Lung microvascular endothelial cell (primary cell): ENCODE measurements around the gene MDH1. TPM values are rescaled to one million over a fixed set of nuclear protein-coding genes. Genes with fewer than 3 reads are reported as not detected.
"Not testable (repeated sequence)": the region's sequence is repeated elsewhere in the genome, so short reads cannot be mapped to it uniquely, and the experiment has no call there.

Experiments
- DNase-seq, 2 donors: peaks; one replicate each; pipeline versions ENCODE4 v3.0.0 to v3.0.0-alpha.2; 2010; ENCODE audit warnings: low read depth in 2 of 2
- total RNA-seq: library from RNA; depleted of rRNA; stranded (reverse); fragments of >200 nt; gene quantifications from 2 replicates; pipeline ENCODE4 v1.2.1, GENCODE V29; 2014

MDH1 gene
- total RNA-seq, 1 donor from 2014 or later = 113 TPM

- DNase-seq = peak in 1 of 2 donors; percentile 4
Measured at GRCh38 chr2:63587814-63588384, 864 bp upstream of the MDH1 start.

- peak in 1 of 2 donors; percentile 3 for DNase-seq
Measured at GRCh38 chr2:63589148-63589958, 590 bp downstream of the MDH1 start.

- peak in 1 of 2 donors; percentile 4 for DNase-seq
Measured at GRCh38 chr2:63590626-63591408, 2.1 kb downstream of the MDH1 start.

- DNase-seq = no peak
Measured at GRCh38 chr2:63591566-63592175, 2.9 kb downstream of the MDH1 start.

GRCh38 chr2:63594660-63595059, 5.9 kb downstream of the MDH1 start:
- peak; percentile 17 to 21 for DNase-seq

- DNase-seq = peak in 1 of 2 donors; percentile 10
Measured at GRCh38 chr2:63596401-63596883, 7.7 kb downstream of the MDH1 start.

GRCh38 chr2:63598981-63599380, 10.2 kb downstream of the MDH1 start:
- no peak for DNase-seq

GRCh38 chr2:63600881-63601460, 12.2 kb downstream of the MDH1 start:
- no peak for DNase-seq

- DNase-seq = no peak
Measured at GRCh38 chr2:63604666-63605065, 15.9 kb downstream of the MDH1 start.

- not testable (repeated sequence) for DNase-seq
Measured at GRCh38 chr2:63608865-63609264, 20.1 kb downstream of the MDH1 start.

GRCh38 chr2:63610525-63610924, 21.8 kb downstream of the MDH1 start:
- no peak for DNase-seq

GRCh38 chr2:63613391-63613901, 24.7 kb downstream of the MDH1 start:
- no peak for DNase-seq

GRCh38 chr2:63614448-63614968, 25.7 kb downstream of the MDH1 start:
- peak in 1 of 2 donors; percentile 31 for DNase-seq

- peak; percentile 44 to 60 for DNase-seq
Measured at GRCh38 chr2:63614983-63615945, 26.5 kb downstream of the MDH1 start.

GRCh38 chr2:63617366-63617765, 28.6 kb downstream of the MDH1 start:
- no peak for DNase-seq

GRCh38 chr2:63619328-63619727, 30.6 kb downstream of the MDH1 start:
- no peak for DNase-seq

- DNase-seq = no peak
Measured at GRCh38 chr2:63622751-63623150, 34.0 kb downstream of the MDH1 start.

GRCh38 chr2:63623763-63624162, 35.0 kb downstream of the MDH1 start:
- not testable (repeated sequence) for DNase-seq

- no peak for DNase-seq
Measured at GRCh38 chr2:63627866-63628265, 39.1 kb downstream of the MDH1 start.
